Lung (tissue), 13 donors: ENCODE data around the gene BTNL9. TPM values are rescaled to one million over a fixed set of nuclear protein-coding genes. Genes with fewer than 3 reads are reported as not detected.

ENCODE experiments used
- ATAC-seq: fragments of 200-7000 bp; cut with Tn5 transposase; one replicate; pipeline ENCODE4 v1.9.1; 2020; ENCODE audit warnings: moderate number of reproducible peaks; ENCODE audit not compliant: insufficient read depth, low FRiP score
- DNase-seq, 3 donors: peaks; one replicate each; pipeline ENCODE4 v3.0.0-alpha.2; 2013 to 2017
- H3K27ac ChIP-seq, 2 donors: one replicate each; pipeline ENCODE4 v1.5.1; 2013; ENCODE audit warnings: mild to moderate bottlenecking in 2 of 2, moderate library complexity in 2 of 2, control low read depth in 1 of 2, inconsistent platforms in 1 of 2, low read depth in 1 of 2, low read length in 1 of 2
- H3K27me3 ChIP-seq, 3 donors: one replicate each; pipeline ENCODE4 v1.5.1; 2013; ENCODE audit warnings: low read length in 2 of 3; ENCODE audit not compliant: control insufficient read depth in 3 of 3, insufficient read depth in 3 of 3
- H3K36me3 ChIP-seq, 4 donors: one replicate each; pipeline ENCODE4 v1.5.1; 2013; ENCODE audit warnings: low read length in 4 of 4, mild to moderate bottlenecking in 1 of 4, moderate library complexity in 1 of 4; ENCODE audit not compliant: control insufficient read depth in 4 of 4, insufficient read depth in 4 of 4
- H3K4me1 ChIP-seq, 5 donors: one replicate each; pipeline ENCODE4 v1.5.1; 2013; ENCODE audit warnings: low read length in 5 of 5, mild to moderate bottlenecking in 2 of 5, moderate library complexity in 1 of 5; ENCODE audit not compliant: control insufficient read depth in 5 of 5, insufficient read depth in 5 of 5
- H3K4me3 ChIP-seq: one replicate; pipeline ENCODE4 v1.5.1; 2013; ENCODE audit warnings: mild to moderate bottlenecking, control low read depth, moderate library complexity
- H3K9ac ChIP-seq, 2 donors: one replicate each; pipeline ENCODE4 v1.5.1; 2013; ENCODE audit warnings: low read length in 2 of 2, control low read depth in 1 of 2; ENCODE audit not compliant: insufficient read depth in 1 of 2
- H3K9me3 ChIP-seq, 4 donors: one replicate each; pipeline ENCODE4 v1.5.1; 2013; ENCODE audit warnings: low read length in 3 of 4, mild to moderate bottlenecking in 1 of 4, moderate library complexity in 1 of 4; ENCODE audit not compliant: control insufficient read depth in 4 of 4, insufficient read depth in 3 of 4
- CTCF ChIP-seq: IDR thresholded peaks from 2 replicates; pipeline ENCODE4 v1.5.1; 2012; ENCODE audit warnings: mild to moderate bottlenecking; ENCODE audit errors: control extremely low read depth, extremely low read depth
- WGBS, 2 donors: extraction: QIAGEN DNeasy Blood & Tissue Kit; methylation state at CpG; one replicate each; pipeline ENCODE4 v1.1.7; 2013; 5-methylcytosine and 5-hydroxymethylcytosine counted together
- polyA plus RNA-seq, 2 donors: library from polyadenylated mRNA; stranded (reverse); fragments of 200-250 nt; gene quantifications; one replicate each; pipeline ENCODE4 v1.2.1, GENCODE V29; 2013
- small RNA-seq: library from RNA; depleted of rRNA; stranded (forward); fragments of <200 nt; gene quantifications from one replicate; pipeline ENCODE3, GENCODE V24; 2014; ENCODE audit warnings: low replicate concordance
- total RNA-seq, 2 donors: library from RNA; depleted of rRNA in 1 of 2; stranded (reverse); fragments of >200 nt in 1 of 2; gene quantifications; one replicate each; pipeline ENCODE4 v1.2.1, GENCODE V29; 2014 to 2021
- donor health status: control.
- donor health status: control.
- donor health status: Bipolar disorder and iron deficiency.
- donor health status: healthy.
- donor health status: DM: yes; HTN: yes; CAD: no.

Gene BTNL9
- total and polyA plus RNA-seq, 4 donors, result 23.5 to 73.1 (median 62.3) TPM

- no peak for TF ChIP-seq CTCF
- Histone ChIP-seq H3K27ac (no peak overlapping the region), H3K4me3 (no peak overlapping the region), H3K9me3 (peaks cover 0 to under 1% (median 0%) of the 10 kb centered on the region in 4 donors), H3K36me3 (no peaks in the 10 kb centered on the region), H3K9ac (no peak overlapping the region), H3K4me1 (no peaks in the 10 kb centered on the region), H3K27me3 (peaks cover 8 to 69% (median 22%) of the 10 kb centered on the region in 3 donors)
- DNase-seq (no peak), ATAC-seq (no peak)
- WGBS, 2 donors, result 78 to 79% methylated on average over 14 of the region's 14 CpGs
Measured at GRCh38 chr5:181108578-181109165, 68.6 kb downstream of the BTNL9 start.

GRCh38 chr5:181109489-181110013, 69.5 kb downstream of the BTNL9 start:
- Histone ChIP-seq H3K9me3 (peaks cover 0 to 8% (median 0%) of the 10 kb centered on the region in 4 donors), H3K27me3 (peaks cover 8 to 72% (median 24%) of the 10 kb centered on the region in 3 donors), H3K9ac (no peak overlapping the region), H3K36me3 (no peaks in the 10 kb centered on the region), H3K4me3 (no peak overlapping the region), H3K27ac (no peak overlapping the region), H3K4me1 (no peaks in the 10 kb centered on the region)
- ATAC-seq (no peak), DNase-seq (no peak)
- TF ChIP-seq CTCF, result no peak
- WGBS, 2 donors, result 60 to 65% methylated on average over 11 of the region's 11 CpGs

- 85 to 87% methylated on average over 5 of the region's 5 CpGs for WGBS, 2 donors
- TF ChIP-seq CTCF, result no peak
- Histone ChIP-seq H3K27ac (no peak overlapping the region), H3K4me3 (no peak overlapping the region), H3K36me3 (no peaks in the 10 kb centered on the region), H3K27me3 (peaks cover 8 to 73% (median 34%) of the 10 kb centered on the region in 3 donors), H3K4me1 (peaks cover 0 to 3% (median 0%) of the 10 kb centered on the region in 5 donors), H3K9ac (no peak overlapping the region), H3K9me3 (peaks cover 0 to 13% (median 0%) of the 10 kb centered on the region in 4 donors)
- DNase-seq (no peak), ATAC-seq (no peak)
Measured at GRCh38 chr5:181111010-181111409, 70.9 kb downstream of the BTNL9 start.

Small RNAs within 50 kb of the gene (small RNA-seq; reads per million reads assigned to genes)
- gene MIR8089, result not detected
- gene RNU6-1036P, result not detected

Other genes with a start within 250 kb of the BTNL9 start
- gene MGAT1, start 237.5 kb upstream of the BTNL9 start, total RNA-seq, result 100 to 1,000 TPM; 117 to 274 TPM
- 100 to 1,000 TPM; 149 to 415 TPM for gene MGAT1, start 237.5 kb upstream of the BTNL9 start, polyA plus RNA-seq
- 10 to 100 TPM; 18.1 to 31.2 TPM for gene ZFP62, start 179.0 kb upstream of the BTNL9 start, total RNA-seq
- gene ZFP62, start 179.0 kb upstream of the BTNL9 start, polyA plus RNA-seq, result 10 to 100 TPM in 1 of 2 donors, 1 to 10 TPM in 1; 9.6 to 21.9 TPM
- 1 to 10 TPM; 1.5 to 2.6 TPM for gene BTNL8, start 141.1 kb upstream of the BTNL9 start, total RNA-seq
- 1 to 10 TPM in 1 of 2 donors, under 1 TPM in 1; 0.81 to 7.2 TPM for gene BTNL8, start 141.1 kb upstream of the BTNL9 start, polyA plus RNA-seq
- gene BTNL3, start 51.4 kb upstream of the BTNL9 start, total RNA-seq, result under 1 TPM in 1 of 2 donors, not detected in 1; 0.71 TPM
- gene BTNL3, start 51.4 kb upstream of the BTNL9 start, polyA plus RNA-seq, result 1 to 10 TPM in 1 of 2 donors, under 1 TPM in 1; 0.47 to 1.8 TPM
- not detected for gene OR2V1, start 90.9 kb downstream of the BTNL9 start, total RNA-seq
- not detected for gene OR2V1, start 90.9 kb downstream of the BTNL9 start, polyA plus RNA-seq
- gene OR2V2, start 107.3 kb downstream of the BTNL9 start, total RNA-seq, result not detected
- gene OR2V2, start 107.3 kb downstream of the BTNL9 start, polyA plus RNA-seq, result not detected
- gene TRIM7, start 164.9 kb downstream of the BTNL9 start, total RNA-seq, result 1 to 10 TPM in 1 of 2 donors, under 1 TPM in 1; 0.46 to 3.8 TPM
- 1 to 10 TPM; 1.2 to 3.6 TPM for gene TRIM7, start 164.9 kb downstream of the BTNL9 start, polyA plus RNA-seq
- 10 to 100 TPM; 13.1 to 38.6 TPM for gene TRIM41, start 183.0 kb downstream of the BTNL9 start, total RNA-seq
- gene TRIM41, start 183.0 kb downstream of the BTNL9 start, polyA plus RNA-seq, result 10 to 100 TPM; 20.3 to 24.1 TPM
- gene RACK1, start 203.6 kb downstream of the BTNL9 start, total RNA-seq, result 1,000 to 10,000 TPM; 1,254 to 2,994 TPM
- 1,000 to 10,000 TPM; 1,850 to 2,028 TPM for gene RACK1, start 203.6 kb downstream of the BTNL9 start, polyA plus RNA-seq
- 10 to 100 TPM; 16.1 to 19.3 TPM for gene TRIM52, start 220.9 kb downstream of the BTNL9 start, total RNA-seq
- 10 to 100 TPM in 1 of 2 donors, 1 to 10 TPM in 1; 6.5 to 11.6 TPM for gene TRIM52, start 220.9 kb downstream of the BTNL9 start, polyA plus RNA-seq